Esophagus squamous epithelium (tissue), 5 donors: ENCODE results near the gene C16orf78. TPM values are rescaled to one million over a fixed set of nuclear protein-coding genes. Genes with fewer than 3 reads are reported as not detected.
A peak's percentile ranks its signal among the peaks of the same experiment; 100 is the strongest.

Source experiments
- DNase-seq: peaks from one replicate; lab custom pipeline; 2025; lab: John Stamatoyannopoulos, UW
- H3K27ac ChIP-seq, 4 donors: fragments of 200-600 bp; sonication (generic); one replicate each; pipeline ENCODE4 v1.5.1; 2016 to 2019; ENCODE audit warnings: mild to moderate bottlenecking in 1 of 4
- H3K27me3 ChIP-seq, 4 donors: fragments of 200-600 bp; sonication (generic); 1 replicate in 3 of 4; 2 replicates in 1 of 4; pipeline versions ENCODE4 v1.5.1 to v1.6.0; 2017 to 2021; ENCODE audit warnings: antibody characterized with exemption in 1 of 4
- H3K36me3 ChIP-seq, 3 donors: fragments of 200-600 bp; sonication (generic); one replicate each; pipeline ENCODE4 v1.5.1; 2016 to 2019
- H3K4me1 ChIP-seq, 3 donors: fragments of 200-600 bp; sonication (generic); one replicate each; pipeline ENCODE4 v1.5.1; 2017 to 2019
- H3K4me3 ChIP-seq, 4 donors: fragments of 200-600 bp; sonication (generic); 1 replicate in 3 of 4; 2 replicates in 1 of 4; pipeline ENCODE4 v1.5.1; 2016 to 2019; ENCODE audit warnings: mild to moderate bottlenecking in 2 of 4, moderate library complexity in 1 of 4
- H3K9me3 ChIP-seq, 3 donors: fragments of 200-600 bp; sonication (generic); one replicate each; pipeline ENCODE4 v1.5.1; 2016 to 2019
- CTCF ChIP-seq, 6 experiments: fragments of 450-650 bp in 4 of 6; fragments of 200-600 bp in 2 of 6; sonication (generic) in 2 of 6; IDR thresholded peaks; one replicate each; pipeline ENCODE4 v1.5.1; 2016 to 2019; ENCODE audit warnings: antibody characterized with exemption in 6 of 6, mild to moderate bottlenecking in 4 of 6, moderate library complexity in 4 of 6
- POLR2A ChIP-seq, 4 donors: fragments of 450-650 bp; IDR thresholded peaks; one replicate each; pipeline ENCODE4 v1.6.1; 2017; ENCODE audit warnings: antibody characterized with exemption in 4 of 4, mild to moderate bottlenecking in 4 of 4, moderate library complexity in 3 of 4
- WGBS, 2 donors: methylation state at CpG; one replicate each; pipeline ENCODE4 v1.1.5; 2018; 5-methylcytosine and 5-hydroxymethylcytosine counted together
- intact Hi-C: fragments of 100-400 bp; cut with DNase I; formaldehyde crosslinking; loops from one replicate; pipeline ENCODE4 v1.15.0; 2022
- total RNA-seq, 4 donors: library from RNA; depleted of rRNA; stranded (reverse); fragments of >200 nt; gene quantifications; one replicate each; pipeline ENCODE4 v1.1.0, GENCODE V29; 2016
- donor health status: DM: yes; HTN: yes; CAD: no.

The C16orf78 gene
- total RNA-seq, 4 donors from 2014 or later = not detected

- no peak overlapping the region for H3K4me3 ChIP-seq
- TF ChIP-seq CTCF (IDR thresholded peaks at IDR 0.05) (no peak), POLR2A (IDR thresholded peaks at IDR 0.05) (no peak)
- intact Hi-C loops = no loop called here
- no peak overlapping the region for H3K27ac ChIP-seq
- H3K27me3 ChIP-seq = peaks cover 0 to 11% (median 0%) of the 10 kb centered on the region in 4 donors
- 66 to 71% methylated on average over 7 to 15 of the region's 20 CpGs for WGBS, 2 donors
- no peaks in the 10 kb centered on the region for H3K9me3 ChIP-seq
- no peak for DNase-seq
- H3K36me3 ChIP-seq = no peaks in the 10 kb centered on the region
- peaks cover 0 to 20% (median 0%) of the 10 kb centered on the region in 3 donors for H3K4me1 ChIP-seq
These were observed 66.8 kb downstream of the C16orf78 start for GRCh38 chr16:49440156-49441065.

GRCh38 chr16:49441366-49441780, 67.8 kb downstream of the C16orf78 start:
- 25 to 30% methylated on average over 2 to 8 of the region's 18 CpGs for WGBS, 2 donors
- no peak for DNase-seq

GRCh38 chr16:49442805-49443204, 69.2 kb downstream of the C16orf78 start:
- peaks cover 0 to 11% (median 0%) of the 10 kb centered on the region in 4 donors for H3K27me3 ChIP-seq
- H3K4me1 ChIP-seq = peaks cover 0 to 20% (median 0%) of the 10 kb centered on the region in 3 donors
- no peak overlapping the region for H3K27ac ChIP-seq
- H3K9me3 ChIP-seq = no peaks in the 10 kb centered on the region
- TF ChIP-seq CTCF (IDR thresholded peaks at IDR 0.05) = no peak
- TF ChIP-seq POLR2A (IDR thresholded peaks at IDR 0.05) = no peak
- no peaks in the 10 kb centered on the region for H3K36me3 ChIP-seq
- DNase-seq = no peak
- no peak overlapping the region for H3K4me3 ChIP-seq
- intact Hi-C loops = no loop called here
- 34 to 36% methylated on average over 3 to 4 of the region's 5 CpGs for WGBS, 2 donors

More at GRCh38 chr16:49441366-49441780, 67.8 kb downstream of the C16orf78 start:
- Histone ChIP-seq H3K4me1 (peaks cover 0 to 20% (median 0%) of the 10 kb centered on the region in 3 donors), H3K27me3 (peaks cover 0 to 11% (median 0%) of the 10 kb centered on the region in 4 donors), H3K9me3 (no peaks in the 10 kb centered on the region), H3K36me3 (no peaks in the 10 kb centered on the region), H3K27ac (peak overlapping the region in 1 of 4 donors; percentile 31), H3K4me3 (peak overlapping the region in 1 of 4 donors; percentile 38)
- intact Hi-C loops = no loop called here
- TF ChIP-seq CTCF (IDR thresholded peaks at IDR 0.05) = peak in 4 of 6 experiments; percentile 15 to 33 (median 19)
- TF ChIP-seq POLR2A (IDR thresholded peaks at IDR 0.05) = no peak

- peaks cover 0 to 11% (median 0%) of the 10 kb centered on the region in 4 donors for H3K27me3 ChIP-seq
- no peaks in the 10 kb centered on the region for H3K9me3 ChIP-seq
- no peak overlapping the region for H3K4me3 ChIP-seq
- WGBS, 2 donors = 65 to 74% methylated on average over 7 to 8 of the region's 9 CpGs
- intact Hi-C loops = no loop called here
- peaks cover 0 to 20% (median 0%) of the 10 kb centered on the region in 3 donors for H3K4me1 ChIP-seq
- no peaks in the 10 kb centered on the region for H3K36me3 ChIP-seq
- DNase-seq = no peak
- H3K27ac ChIP-seq = no peak overlapping the region
- TF ChIP-seq CTCF (IDR thresholded peaks at IDR 0.05) (no peak), POLR2A (IDR thresholded peaks at IDR 0.05) (no peak)
These were observed 70.0 kb downstream of the C16orf78 start for GRCh38 chr16:49443576-49443975.

GRCh38 chr16:49446805-49447204, 73.2 kb downstream of the C16orf78 start:
- Histone ChIP-seq H3K9me3 (no peaks in the 10 kb centered on the region), H3K27me3 (peaks cover 0 to 17% (median 0%) of the 10 kb centered on the region in 4 donors), H3K36me3 (no peaks in the 10 kb centered on the region), H3K4me1 (peaks cover 0 to 4% (median 0%) of the 10 kb centered on the region in 3 donors), H3K4me3 (no peak overlapping the region), H3K27ac (no peak overlapping the region)
- TF ChIP-seq POLR2A (IDR thresholded peaks at IDR 0.05) (no peak), CTCF (IDR thresholded peaks at IDR 0.05) (no peak)
- 66 to 75% methylated on average over 2 of the region's 2 CpGs for WGBS, 2 donors
- no peak for DNase-seq
- intact Hi-C loops = no loop called here
